Neural progenitor cell (in vitro differentiated cells): ENCODE measurements around the gene MOCS2.

Source experiments
- CTCF ChIP-seq: fragments of 200-600 bp; sonication (generic); IDR thresholded peaks from 2 replicates; pipeline ENCODE4 v1.5.1; 2017; ENCODE audit warnings: antibody characterized with exemption, mild to moderate bottlenecking
- EZH2 ChIP-seq: fragments of 200-600 bp; sonication (generic); IDR thresholded peaks from 2 replicates; pipeline ENCODE4 v1.6.1; 2017; ENCODE audit warnings: antibody characterized with exemption, mild to moderate bottlenecking, moderate library complexity
- EZH2phosphoT487 ChIP-seq: fragments of 200-600 bp; sonication (generic); IDR thresholded peaks from 2 replicates; pipeline ENCODE4 v1.6.1; 2017; ENCODE audit warnings: antibody characterized with exemption

- TF ChIP-seq CTCF (no peak), EZH2phosphoT487 (no peak), EZH2 (no peak)
Observed at GRCh38 chr5:53087171-53087570, 22.4 kb downstream of the MOCS2 start.
